Activated T-helper 9 cell treated with anti-CD3 and anti-CD28 coated beads, Interleukin-2, amount 50 U/mL, for 16 hours (primary cell): ENCODE results near the gene ETNK2.
A peak's percentile ranks its signal among the peaks of the same experiment; 100 is the strongest.

Experiments
- DNase-seq: peaks from one replicate; pipeline ENCODE4 v3.0.0-alpha.2; 2020; ENCODE audit warnings: low read depth

Gene ETNK2

GRCh38 chr1:204176049-204176448, 24.2 kb upstream of the ETNK2 start:
- no peak for DNase-seq

- DNase-seq, result no peak
Observed at GRCh38 chr1:204174958-204175357, 23.1 kb upstream of the ETNK2 start.

- no peak for DNase-seq
Observed at GRCh38 chr1:204172404-204173029, 20.7 kb upstream of the ETNK2 start.

GRCh38 chr1:204171751-204172178, 19.9 kb upstream of the ETNK2 start:
- DNase-seq, result no peak

GRCh38 chr1:204170494-204171155, 18.8 kb upstream of the ETNK2 start:
- DNase-seq, result no peak

GRCh38 chr1:204169858-204170257, 18.0 kb upstream of the ETNK2 start:
- no peak for DNase-seq

GRCh38 chr1:204167730-204168129, 15.9 kb upstream of the ETNK2 start:
- DNase-seq, result no peak

GRCh38 chr1:204166219-204166618, 14.4 kb upstream of the ETNK2 start, which contains the start of gene REN:
Gene REN, minus strand, starts transcription at chr1:204166337. Its CDS starts 44 bp downstream, at chr1:204166293.
- no peak for DNase-seq

GRCh38 chr1:204162494-204163074, 10.7 kb upstream of the ETNK2 start:
- DNase-seq, result peak; percentile 68

- no peak for DNase-seq
Observed at GRCh38 chr1:204161609-204162493, 10.0 kb upstream of the ETNK2 start.

- DNase-seq, result no peak
Observed at GRCh38 chr1:204157962-204158361, 6.1 kb upstream of the ETNK2 start.

- DNase-seq, result no peak
Observed at GRCh38 chr1:204155881-204156280, 4.0 kb upstream of the ETNK2 start.

- DNase-seq, result no peak
Observed at GRCh38 chr1:204154568-204155255, 2.9 kb upstream of the ETNK2 start.

- DNase-seq, result no peak
Observed at GRCh38 chr1:204153667-204154066, 1.8 kb upstream of the ETNK2 start.

GRCh38 chr1:204152310-204153044, 633 bp upstream of the ETNK2 start:
- no peak for DNase-seq

- DNase-seq, result no peak
Observed at GRCh38 chr1:204150702-204151551, 917 bp downstream of the ETNK2 start.

- no peak for DNase-seq
Observed at GRCh38 chr1:204149635-204150565, 1.9 kb downstream of the ETNK2 start.

GRCh38 chr1:204149107-204149506, 2.7 kb downstream of the ETNK2 start:
- no peak for DNase-seq
